Midbrain (tissue), 1 donor: ENCODE measurements around the gene RBM44.

Experiments
- DNase-seq: peaks from one replicate; lab custom pipeline; 2025; lab: John Stamatoyannopoulos, UW

RBM44 gene

DNA sequence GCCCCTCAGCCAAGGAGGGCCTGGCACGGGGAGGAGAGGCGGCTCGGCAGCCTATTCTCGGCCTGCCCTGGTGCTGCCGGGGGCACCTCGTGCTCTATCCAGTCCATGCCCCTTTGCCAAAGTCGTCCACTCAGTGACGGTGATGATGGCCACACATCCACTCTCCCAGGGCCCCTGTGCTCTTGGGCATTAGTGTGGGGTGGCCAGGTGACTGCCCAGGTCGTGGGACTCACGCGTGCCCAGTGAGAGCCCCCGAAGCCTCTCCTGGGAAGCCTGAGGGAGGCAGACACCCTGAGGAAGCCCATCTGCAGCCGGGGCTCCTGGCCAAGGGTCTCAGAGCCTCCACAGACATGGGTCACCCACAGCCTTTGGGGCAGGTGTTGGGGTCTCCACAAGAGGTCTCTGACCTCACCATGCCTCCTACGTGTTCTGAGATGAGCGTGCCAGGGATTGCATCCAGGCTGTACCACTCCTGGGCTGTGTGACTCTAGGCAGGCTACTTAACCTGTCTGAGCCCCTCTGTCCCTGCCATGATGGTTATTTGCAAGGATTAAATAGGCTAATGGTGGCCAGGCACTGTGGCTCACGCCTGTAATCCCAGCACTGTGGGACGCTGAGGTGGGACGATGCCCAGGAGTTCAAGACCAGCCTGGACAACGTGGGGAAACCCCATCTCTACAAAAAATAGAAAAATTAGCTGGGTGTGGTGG is 73.8 kb downstream of the RBM44 start:
- DNase-seq = no peak

DNA sequence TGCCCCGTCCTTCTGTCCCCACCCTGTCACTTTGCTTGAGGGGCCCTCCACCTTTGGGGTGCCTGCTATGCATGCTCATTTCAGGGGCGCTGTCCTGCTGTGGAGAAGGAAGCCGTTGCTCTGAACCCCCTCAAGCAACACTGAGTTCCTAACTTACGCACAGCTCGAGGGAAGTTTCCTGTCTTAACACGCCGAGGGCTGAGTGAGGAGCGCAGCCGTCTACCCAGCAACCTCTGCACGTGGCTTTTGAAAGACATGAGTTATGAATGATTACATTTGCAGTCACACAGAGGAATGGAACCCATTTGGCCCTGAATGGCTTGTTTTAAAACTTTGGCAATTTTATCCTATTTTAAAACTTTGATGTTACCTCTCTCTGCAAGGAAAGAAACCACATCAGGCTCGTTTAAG is 74.8 kb downstream of the RBM44 start:
- no peak for DNase-seq

DNA sequence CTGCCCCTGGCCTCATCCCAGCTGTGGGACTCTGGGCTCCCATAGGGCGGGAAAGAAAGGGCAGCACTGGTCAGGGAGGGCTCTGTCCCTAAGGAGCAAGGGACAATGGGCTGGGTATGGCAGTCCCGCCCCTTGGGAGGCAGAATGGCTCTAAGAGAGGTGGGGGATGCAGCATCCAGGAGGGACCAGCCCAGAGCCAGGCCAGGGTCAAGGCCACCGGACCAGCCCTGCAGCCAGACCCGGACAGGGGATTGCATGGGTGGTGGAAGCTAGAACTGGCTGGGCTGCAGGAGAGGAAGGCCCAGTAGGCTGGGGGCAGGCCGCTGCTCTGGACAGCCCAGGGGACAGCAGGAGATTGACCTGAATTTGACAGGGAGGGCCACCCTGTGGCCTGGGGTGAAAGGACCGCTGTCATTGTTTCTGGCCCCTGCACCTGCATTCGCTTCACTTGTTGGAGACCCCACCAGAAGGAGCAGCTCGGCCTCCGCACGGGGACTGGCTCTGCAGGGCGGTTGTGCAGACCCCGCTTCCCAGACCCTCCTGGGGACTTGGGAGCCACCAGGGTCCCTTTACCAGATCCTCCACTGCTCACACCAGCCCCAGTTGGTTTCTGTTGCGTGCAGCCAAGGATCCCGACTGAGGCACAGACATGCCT is 75.4 kb downstream of the RBM44 start:
- no peak for DNase-seq

DNA sequence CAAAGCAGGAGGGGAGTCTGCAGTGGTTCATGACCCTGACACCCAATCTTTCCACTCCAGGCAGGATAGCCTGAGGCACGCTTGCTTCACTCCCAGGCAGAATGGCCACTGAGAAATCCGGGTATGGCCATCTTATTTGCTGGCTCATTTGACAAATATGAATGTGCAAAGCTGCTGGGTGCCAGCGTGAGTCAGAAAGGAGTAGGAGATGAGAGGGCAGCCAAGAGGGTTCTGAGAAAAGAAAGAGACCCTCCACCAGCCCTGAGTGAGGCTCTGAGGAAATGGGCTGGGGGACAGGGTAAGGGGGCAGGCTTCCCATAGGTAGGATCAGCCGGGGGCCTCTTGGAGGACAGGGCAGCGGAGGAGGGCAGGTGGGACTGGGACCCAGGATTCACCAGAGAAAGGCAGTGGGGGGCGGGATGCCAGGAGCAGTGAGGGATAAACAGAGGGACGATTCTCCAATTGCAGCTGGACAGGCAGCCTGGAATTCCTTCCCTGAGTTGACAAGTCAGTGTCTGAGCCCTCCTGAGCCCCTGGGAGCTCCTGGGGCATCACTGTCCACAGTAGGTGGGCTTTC is 76.1 kb downstream of the RBM44 start:
- no peak for DNase-seq

DNA sequence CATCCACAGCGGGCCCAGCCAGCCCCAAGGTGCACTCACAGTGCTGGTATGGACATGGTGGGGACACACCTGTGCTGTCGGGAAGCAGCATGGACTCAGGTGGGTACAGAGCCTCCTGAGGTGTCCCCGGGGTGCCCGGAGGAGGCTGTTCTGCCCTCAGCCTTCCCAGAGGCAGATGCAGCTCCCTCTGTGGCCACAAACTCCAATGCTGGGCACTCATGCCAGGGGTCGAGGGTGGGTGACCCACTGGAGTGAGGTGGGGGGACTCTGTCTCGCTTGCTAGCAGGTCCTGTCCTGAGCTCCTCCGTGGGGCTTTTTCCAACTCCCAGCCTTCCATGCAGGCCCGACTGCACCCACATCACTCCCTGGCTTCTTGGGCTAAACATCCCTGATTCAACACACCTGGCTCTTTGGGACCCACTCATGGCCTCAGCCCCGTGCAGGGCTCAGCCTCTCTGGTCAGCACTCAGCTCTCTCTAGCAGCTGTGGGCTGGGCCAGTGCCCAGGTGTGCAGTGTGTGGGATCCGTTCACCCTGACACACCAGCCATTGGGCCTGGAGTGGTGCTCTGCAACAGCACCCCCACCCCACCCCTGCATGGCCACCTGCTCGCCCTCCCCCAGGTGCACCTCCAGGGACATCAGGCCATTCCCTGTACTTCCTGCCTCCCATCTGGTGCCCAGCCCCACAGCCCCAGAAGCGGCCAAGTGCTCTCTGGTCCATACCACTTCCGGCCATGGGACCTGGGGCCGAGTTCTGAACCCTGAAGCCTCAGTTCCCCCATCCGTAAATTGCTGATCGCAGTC is 76.9 kb downstream of the RBM44 start:
- no peak for DNase-seq

DNA sequence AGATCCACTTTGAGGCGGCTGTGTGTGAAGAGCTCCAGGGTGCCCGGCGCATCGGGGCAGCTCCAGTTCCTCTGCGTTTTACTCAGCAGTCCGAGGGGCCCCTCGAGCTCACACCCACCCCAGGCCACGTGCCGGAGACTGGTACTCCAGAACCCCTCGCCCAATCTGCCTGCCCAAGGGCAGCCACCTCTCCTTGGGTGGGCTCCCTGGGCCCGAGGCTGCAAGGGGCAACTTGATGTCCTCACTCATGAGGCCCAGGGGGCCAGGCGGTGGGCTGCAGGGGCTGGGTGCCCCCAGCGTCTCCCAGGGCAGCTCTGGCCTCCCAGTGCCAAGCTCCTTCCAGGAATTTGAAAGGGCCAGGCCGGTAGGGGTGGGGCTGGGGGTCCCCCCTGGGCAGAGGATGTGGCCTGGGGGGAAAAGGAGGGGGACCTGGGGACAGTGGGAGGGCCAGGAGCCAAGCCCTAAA is 77.5 kb downstream of the RBM44 start:
- DNase-seq = no peak

DNA sequence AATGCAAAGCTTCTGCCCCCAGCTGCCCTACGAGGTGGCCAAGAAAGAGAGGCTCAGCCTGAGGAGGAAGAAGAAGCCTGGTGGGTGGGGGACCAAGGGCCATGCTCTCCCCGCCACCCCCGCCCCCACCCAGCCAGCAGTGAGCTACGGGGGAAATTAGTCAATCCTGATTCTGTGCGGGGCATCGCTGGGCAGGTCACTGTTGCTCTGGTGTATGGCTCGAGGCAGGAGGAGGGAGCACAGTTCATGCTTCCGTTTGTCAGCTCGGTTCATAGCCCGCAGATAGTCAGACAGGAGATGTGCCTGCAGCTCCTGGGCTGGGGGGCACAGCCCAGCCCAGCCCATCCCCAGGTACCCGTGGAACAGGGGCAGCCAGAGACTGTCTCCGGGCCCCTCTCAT is 78.0 kb downstream of the RBM44 start:
- no peak for DNase-seq

DNA sequence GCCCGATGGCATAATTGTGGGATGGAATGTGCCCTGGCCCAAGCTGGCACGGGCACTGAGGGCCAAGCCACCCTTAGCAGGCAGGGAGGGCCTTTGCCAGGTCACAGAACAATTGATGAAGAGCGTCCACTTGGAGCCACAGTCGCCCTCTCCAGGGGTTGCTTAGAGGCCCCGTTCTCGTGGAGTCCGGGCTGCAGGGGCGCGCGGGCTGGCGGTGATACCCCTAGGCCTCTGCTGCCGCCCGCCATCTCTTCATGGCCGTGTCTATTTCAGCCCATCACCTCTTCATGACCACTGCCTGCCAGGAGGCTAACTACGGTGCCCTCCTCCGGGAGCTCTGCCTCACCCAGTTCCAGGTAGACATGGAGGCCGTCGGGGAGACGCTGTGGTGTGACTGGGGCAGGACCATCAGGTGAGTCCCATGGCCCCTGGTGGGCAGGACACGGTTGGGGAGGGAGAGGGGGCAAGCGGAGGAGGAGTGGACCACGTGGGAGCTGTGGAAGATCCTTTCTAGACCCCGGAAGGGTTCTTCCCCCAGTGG is 78.4 kb downstream of the RBM44 start:
- no peak for DNase-seq

DNA sequence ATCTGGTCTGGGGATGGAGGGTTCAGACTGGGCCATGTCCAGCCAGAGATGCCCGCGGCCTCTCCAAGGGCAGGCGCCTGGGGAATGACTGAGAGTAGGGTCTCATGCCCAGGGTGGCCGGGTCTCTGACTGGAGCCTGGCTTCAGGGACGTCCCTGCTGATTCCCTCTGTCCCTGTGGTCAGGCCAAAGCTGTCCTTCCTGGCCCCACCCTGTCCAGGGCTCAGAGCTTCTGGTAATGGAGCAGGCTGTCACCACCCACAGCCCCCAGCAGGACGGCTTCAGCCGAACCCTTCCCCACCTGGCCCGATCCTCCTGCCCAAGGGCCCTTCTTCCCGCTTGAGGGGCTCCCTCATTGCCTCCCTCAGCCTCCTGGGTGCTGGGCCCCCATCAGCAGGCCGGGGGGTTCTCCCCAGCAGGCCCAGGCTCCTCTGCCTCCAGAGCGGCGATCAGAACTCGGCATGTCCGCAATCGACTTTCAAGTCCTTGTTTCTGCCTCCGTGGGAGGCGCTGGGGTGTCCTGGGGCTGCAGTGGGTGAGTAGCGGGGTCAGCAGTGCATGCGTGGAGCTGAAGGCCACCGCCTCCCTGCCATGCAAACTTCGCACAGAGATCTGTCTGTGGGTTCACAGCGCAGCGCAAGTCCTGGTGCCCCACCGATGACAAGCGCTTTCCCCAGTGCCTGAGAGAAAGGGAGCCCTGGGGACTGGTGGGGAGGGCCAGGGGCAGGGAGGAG is 79.2 kb downstream of the RBM44 start:
- no peak for DNase-seq

DNA sequence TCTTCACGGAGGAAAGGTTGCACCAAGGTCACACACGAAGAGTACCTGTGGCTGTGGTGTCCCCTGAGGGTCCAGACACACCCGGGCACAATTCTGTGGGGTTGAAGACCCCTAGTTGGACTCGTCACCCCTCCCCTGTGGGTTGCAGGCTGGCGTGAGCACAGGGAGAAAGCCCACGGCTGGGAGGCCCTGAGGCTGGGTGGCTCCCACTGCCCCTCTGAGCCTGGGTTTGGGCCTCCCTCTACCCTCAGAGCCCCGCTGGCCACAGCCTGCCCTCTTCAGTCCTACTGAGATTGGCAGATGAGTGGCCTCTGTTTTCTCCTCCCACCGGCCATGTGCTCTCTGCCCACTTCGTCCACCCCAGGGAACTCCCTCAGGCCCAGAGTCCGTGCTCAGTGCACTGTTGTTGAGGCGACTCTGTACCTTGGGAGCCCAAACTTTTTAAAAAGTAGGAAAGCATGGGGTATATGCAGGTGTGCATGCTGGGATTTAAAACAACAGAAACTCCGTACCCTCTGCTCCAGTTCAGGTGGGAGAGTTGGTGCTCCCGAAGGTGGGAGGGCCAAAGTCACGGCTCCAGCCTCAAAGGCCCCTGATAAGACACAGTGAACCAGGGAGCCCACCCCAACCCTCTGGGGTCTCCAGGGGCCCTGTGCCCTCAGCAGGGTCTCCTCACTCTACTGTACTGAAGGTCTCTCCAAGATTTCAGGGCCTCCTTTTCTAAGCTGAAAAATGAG is 79.9 kb downstream of the RBM44 start:
- DNase-seq = no peak

DNA sequence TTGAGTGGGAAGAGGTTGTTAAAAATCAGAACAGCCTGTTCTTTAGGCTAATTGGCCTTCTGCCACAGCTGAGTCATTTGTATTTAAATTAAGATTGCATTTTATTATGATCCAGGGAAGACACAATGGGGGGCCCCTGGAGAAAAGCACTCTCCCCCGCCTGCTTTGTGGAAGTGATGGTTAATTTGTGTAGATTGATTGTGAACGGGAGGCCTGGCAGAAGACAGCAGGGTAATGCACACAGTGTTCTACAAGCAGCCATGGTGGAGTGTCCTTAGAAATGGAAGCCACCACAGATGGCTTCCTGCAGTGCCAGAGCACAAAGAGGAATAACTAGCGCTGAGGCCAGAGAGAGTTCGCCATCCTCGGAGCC is 80.5 kb downstream of the RBM44 start:
- no peak for DNase-seq

DNA sequence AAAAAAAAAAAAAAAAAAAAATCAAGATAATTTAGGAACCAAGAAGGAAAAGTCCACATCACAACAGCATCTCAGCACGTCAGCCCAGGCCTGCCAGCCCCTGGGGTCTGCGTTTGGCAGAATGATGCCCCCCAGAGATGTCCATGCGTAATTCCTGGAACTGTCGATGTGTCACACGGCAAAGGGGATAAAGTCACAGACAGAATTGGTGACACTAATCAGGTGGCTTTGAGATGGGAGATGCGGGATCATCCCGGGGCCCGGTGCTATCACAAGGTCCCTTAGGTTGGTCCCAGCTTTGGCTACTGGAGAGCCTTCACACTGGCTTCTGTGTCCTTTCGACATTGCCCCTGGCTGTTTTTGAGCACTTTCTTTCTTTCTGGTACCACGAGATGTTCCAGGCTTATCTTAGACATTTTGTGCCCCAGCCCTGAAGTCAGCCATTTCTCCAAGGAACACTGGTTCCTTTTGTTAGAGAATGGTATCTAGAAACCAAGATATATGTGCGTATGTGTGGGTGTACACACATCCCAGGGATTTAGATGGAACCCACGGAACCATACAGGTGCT is 81.5 kb downstream of the RBM44 start:
- DNase-seq = no peak

DNA sequence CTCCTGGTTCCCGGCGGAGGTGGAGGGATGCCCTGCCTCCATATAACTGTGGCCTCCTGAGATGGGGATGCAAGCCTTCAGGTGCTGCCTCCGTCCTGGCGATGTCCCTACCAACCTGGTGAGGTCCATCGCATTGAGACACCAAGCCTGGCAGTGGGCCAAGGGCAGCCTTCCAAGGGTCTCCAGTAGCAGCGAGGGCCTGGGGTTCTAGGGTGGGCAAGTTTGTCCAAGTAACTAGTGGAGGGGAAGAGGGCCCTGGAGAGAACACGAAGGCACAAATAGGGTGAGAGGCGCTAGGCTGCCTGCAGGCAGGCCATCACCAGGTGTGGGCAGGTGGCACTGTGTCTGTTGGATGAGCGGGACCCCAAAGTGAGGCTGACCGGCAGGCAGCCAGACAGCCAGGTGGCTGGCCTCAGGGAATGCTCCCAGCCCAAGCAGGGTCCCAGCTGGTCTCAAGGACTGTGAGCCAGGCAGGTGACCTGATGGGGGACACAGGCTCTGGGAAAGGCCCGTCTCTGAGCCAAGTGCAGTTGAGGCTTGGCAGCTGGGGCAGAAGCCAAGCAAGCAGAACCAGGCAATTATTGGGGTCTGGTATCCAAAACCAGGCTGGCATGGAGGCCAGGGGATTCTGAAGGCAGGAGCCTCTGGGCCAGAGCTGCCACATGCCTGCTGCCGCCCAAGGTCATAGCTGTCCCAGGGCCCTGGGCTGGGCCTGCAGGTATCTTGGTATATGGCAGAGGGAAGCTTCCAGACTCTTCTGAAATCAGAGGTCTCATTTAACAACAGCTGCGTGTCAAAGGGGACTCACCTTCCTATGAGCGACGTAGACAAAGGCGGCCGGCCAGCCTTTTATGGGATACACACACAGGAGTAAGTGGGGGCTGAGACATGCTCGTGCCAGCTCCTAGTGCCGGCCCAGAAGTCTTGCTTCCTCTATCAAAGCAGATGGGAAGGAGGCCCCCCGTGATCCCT is 84.2 kb downstream of the RBM44 start:
- no peak for DNase-seq

DNA sequence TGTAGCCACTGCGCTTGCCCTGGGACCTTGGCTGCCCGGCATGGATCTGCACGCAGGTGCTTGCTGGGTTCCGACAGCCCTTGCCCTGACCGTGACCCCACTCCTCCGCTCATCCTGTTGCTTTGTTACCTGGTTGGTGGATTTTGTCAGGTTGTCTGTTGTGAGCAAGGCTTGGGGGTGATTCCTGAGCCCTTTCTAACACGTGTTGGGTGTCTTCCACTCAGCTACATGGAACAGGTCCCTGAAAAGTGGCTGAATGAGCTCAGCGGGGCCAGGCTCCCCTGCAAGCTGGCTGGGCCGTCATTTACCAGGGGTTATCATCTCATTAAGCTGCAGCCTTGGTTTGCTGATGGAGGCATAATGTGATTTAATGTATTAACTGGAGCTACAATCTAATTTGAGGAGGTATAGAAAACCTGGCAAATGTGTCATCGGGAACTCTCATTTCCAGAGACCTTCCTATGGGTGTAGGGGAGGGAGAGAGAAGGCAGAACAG is 85.4 kb downstream of the RBM44 start:
- DNase-seq = no peak

DNA sequence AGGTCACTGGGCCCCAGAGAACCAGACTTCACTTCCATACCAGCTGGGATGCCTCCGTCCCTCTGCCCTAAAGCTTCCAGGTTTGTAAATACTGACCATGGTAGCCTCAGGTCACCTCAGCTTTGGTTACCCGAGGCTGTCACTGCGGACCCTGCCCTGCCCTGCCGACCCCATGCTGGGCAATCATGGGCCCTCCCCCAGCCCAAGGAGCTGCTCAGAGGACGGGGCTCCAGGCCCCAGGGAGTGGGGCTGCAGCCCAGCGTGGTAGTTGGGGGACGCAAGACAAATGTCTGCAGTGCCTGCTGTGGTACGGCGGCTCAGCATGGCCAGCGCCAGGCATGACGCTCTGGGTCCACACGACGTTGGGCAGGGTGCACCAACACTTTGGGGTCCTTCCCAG is 86.1 kb downstream of the RBM44 start:
- no peak for DNase-seq

DNA sequence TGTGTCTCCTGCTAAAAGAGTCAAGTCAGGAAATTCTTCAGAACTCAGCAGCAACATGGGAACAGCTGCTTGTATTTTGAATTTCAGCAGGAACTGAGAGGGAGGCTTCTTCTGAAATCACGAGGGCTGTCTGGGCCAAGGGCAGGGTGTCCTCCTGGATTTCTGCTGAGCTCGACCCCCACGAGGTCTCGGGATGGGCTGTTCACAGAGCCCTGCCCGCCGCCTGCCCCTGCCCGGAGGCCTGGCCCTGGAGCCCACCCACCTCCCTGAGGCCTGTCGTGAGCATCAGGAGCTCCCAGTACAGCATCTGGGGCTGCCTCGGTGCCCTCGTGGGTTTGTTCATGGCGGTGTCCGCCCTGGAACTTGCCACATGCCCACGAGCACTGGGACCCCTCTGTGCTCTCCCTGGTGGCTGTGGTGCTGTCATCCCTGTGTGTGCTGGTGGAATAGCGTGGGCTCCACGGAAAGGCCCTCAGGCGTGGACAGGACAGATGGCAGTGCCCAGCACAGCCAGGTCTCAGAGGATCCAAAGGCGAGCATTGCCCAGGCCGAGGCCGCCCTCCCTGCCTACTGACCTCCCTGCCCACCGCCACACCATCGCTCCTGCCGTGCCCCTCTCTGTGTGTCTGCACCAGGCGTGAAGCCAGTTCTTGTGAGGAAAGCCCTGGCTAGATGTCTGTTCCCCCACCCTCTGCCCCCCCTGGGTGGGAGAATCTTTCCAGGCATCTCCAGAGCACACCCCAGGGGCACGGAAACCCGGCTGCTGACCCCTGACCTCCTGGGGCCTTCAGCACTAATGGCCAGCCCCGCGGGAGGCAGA is 86.7 kb downstream of the RBM44 start:
- no peak for DNase-seq

DNA sequence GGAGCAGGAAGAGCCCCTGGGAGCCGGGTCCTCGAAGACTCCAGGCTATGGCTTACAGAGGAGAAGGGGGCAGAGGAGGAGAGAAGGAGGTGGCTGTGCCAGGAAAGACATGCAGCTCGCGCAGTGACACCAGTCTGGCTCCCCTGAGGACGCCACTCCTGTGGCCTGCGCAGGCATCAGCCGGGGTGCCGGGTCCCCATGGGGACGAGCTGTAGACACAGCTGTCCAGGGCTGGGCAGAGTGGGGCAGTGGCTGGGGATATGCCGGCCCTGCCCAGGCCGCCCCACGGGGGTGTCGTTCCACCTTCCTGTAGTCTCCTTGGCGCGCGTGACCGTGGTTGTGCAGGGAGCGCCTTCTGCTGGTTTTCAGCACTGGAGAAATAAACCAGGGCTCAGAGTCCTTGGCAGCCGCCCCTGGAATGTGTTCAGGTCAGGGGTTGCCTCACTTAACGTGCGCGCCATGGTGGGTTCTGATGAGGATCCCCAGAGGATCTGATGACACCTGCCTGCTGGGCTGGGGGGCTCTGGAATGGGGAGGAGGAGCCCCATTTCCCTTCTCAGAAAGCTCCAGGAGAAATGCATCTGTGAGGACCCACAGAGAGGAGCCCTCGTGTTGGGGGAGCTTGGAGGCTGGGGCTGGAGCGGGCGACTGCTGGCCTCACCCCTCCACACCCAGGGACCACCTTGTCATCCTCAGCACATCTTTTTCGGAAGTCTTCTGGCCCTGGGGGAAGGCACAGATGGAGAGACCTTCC is 87.5 kb downstream of the RBM44 start:
- DNase-seq = no peak
